Endothelial cell of umbilical vein (primary cell): ENCODE results near the gene SRRM3.

Source experiments
- FOS ChIP-seq: IDR thresholded peaks from 2 replicates; pipeline ENCODE4 v1.6.1; 2011; ENCODE audit warnings: mild to moderate bottlenecking, low read length, moderate library complexity, borderline replicate concordance; ENCODE audit not compliant: insufficient read depth
- TF ChIP-seq, protein P1 (sequence below), 2 donors: IDR thresholded peaks; 1 replicate in 1 of 2; 2 replicates in 1 of 2; pipeline ENCODE4 v1.5.1; 2011; ENCODE audit warnings: low read length in 2 of 2, mild to moderate bottlenecking in 2 of 2, moderate library complexity in 2 of 2, control low read depth in 1 of 2, inconsistent platforms in 1 of 2, low read depth in 1 of 2; ENCODE audit not compliant: insufficient read depth in 1 of 2; ENCODE audit errors: extremely low read depth in 1 of 2

DNA sequence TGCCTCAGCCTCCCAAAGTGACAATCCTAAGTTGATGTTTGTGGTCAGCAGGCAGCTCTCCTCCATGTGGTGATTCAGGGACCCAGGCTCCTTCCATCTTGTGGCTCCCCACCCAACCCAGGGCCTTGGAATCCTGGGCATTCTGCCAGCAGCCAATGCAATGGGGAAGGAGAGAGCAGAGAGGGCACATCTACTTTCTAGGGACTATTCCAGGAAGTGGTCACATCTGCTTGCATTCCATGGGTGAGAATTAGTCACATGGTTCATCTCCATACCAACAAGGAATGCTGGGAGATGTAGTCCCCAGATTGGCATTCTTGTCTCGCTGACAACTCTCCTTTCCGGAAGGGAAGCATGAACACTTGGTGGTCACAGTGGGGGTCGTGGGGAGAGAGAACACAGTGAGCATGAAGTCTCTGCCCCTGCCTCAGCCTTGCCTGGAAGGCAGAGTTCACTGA is 9.9 kb upstream of the SRRM3 start:
- TF ChIP-seq FOS = no peak
- TF ChIP-seq, protein P1, sequence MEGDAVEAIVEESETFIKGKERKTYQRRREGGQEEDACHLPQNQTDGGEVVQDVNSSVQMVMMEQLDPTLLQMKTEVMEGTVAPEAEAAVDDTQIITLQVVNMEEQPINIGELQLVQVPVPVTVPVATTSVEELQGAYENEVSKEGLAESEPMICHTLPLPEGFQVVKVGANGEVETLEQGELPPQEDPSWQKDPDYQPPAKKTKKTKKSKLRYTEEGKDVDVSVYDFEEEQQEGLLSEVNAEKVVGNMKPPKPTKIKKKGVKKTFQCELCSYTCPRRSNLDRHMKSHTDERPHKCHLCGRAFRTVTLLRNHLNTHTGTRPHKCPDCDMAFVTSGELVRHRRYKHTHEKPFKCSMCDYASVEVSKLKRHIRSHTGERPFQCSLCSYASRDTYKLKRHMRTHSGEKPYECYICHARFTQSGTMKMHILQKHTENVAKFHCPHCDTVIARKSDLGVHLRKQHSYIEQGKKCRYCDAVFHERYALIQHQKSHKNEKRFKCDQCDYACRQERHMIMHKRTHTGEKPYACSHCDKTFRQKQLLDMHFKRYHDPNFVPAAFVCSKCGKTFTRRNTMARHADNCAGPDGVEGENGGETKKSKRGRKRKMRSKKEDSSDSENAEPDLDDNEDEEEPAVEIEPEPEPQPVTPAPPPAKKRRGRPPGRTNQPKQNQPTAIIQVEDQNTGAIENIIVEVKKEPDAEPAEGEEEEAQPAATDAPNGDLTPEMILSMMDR (IDR thresholded peaks at IDR 0.05; ENCODE audit: extremely low read depth in 1 of 2, insufficient read depth in 1 of 2, low read depth in 1 of 2, low read length in 2 of 2) = no peak
